Measurements from ENCODE around the gene COX4I2.

The COX4I2 gene

GRCh38 chr20:31674895-31675827 is 37.4 kb downstream of the COX4I2 start:
- no peak for TF ChIP-seq CTCF (IDR thresholded peaks at IDR 0.05; ENCODE audit: insufficient read depth, missing control alignments)
- DNase-seq (ENCODE audit: insufficient read length, low spot score) (no peak), FAIRE-seq (no peak)

GRCh38 chr20:31675828-31676608 is 38.3 kb downstream of the COX4I2 start:
- TF ChIP-seq CTCF (IDR thresholded peaks at IDR 0.05; ENCODE audit: insufficient read depth, missing control alignments), result no peak
- DNase-seq (ENCODE audit: insufficient read length, low spot score), result no peak
- FAIRE-seq, result no peak

- DNase-seq (ENCODE audit: insufficient read length, low spot score) (no peak), FAIRE-seq (no peak)
- no peak for TF ChIP-seq CTCF (IDR thresholded peaks at IDR 0.05; ENCODE audit: insufficient read depth, missing control alignments)
Measured at GRCh38 chr20:31676609-31676989, 38.9 kb downstream of the COX4I2 start.

GRCh38 chr20:31677553-31678260 is 40.0 kb downstream of the COX4I2 start:
- no peak for DNase-seq (ENCODE audit: insufficient read length, low spot score)
- no peak for FAIRE-seq
- no peak for TF ChIP-seq CTCF (IDR thresholded peaks at IDR 0.05; ENCODE audit: insufficient read depth, missing control alignments)

- FAIRE-seq (no peak), DNase-seq (ENCODE audit: insufficient read length, low spot score) (no peak)
- TF ChIP-seq CTCF (IDR thresholded peaks at IDR 0.05; ENCODE audit: insufficient read depth, missing control alignments), result no peak
Measured at GRCh38 chr20:31678389-31679356, 41.0 kb downstream of the COX4I2 start.
